ENCODE results near the gene CDHR1. TPM values are rescaled to one million over a fixed set of nuclear protein-coding genes. Genes with fewer than 3 reads are reported as not detected.
"Not testable (repeated sequence)": the region's sequence is repeated elsewhere in the genome, so short reads cannot be mapped to it uniquely, and the experiment has no call there.

Gene CDHR1
- total RNA-seq, 1 experiment from 2014 or later: 6.6 TPM

- no peak overlapping the region for H3K9ac ChIP-seq (ENCODE audit: extremely low read depth, insufficient read length, low read length)
- no peak overlapping the region for H3K56ac ChIP-seq (ENCODE audit: insufficient read length, low read depth, low read length)
- H2BK5ac ChIP-seq (ENCODE audit: insufficient read length, low read length): no peak overlapping the region
- no peaks in the 10 kb centered on the region for H3K79me2 ChIP-seq (ENCODE audit: insufficient read depth, low read length)
- H3K23ac ChIP-seq (ENCODE audit: insufficient read length, low read depth, low read length): no peak overlapping the region
- no peaks in the 10 kb centered on the region for H3K36me3 Mint-ChIP-seq (ENCODE audit: insufficient read depth in 1 of 3, low read depth in 3 of 3)
- H2BK12ac ChIP-seq (ENCODE audit: insufficient read length, low read depth, low read length): no peak overlapping the region
- no peak overlapping the region for H3K27ac Mint-ChIP-seq
- H2AFZ ChIP-seq (ENCODE audit: low read length): no peak overlapping the region
- no peaks in the 10 kb centered on the region for H3K9me3 ChIP-seq (ENCODE audit: control insufficient read depth, low read depth, low read length)
- no peaks in the 10 kb centered on the region for H3K27me3 ChIP-seq (ENCODE audit: insufficient read depth, low read length)
- H3K4me3 Mint-ChIP-seq: no peak overlapping the region; a peak in 1 of 5 replicates
- H3K23me2 ChIP-seq (ENCODE audit: insufficient read length, low read depth, low read length, poor library complexity, severe bottlenecking): no peaks in the 10 kb centered on the region
- H2BK15ac ChIP-seq (ENCODE audit: low read depth, low read length): no peak overlapping the region
- H2AK5ac ChIP-seq (ENCODE audit: insufficient read length, low read length): no peak overlapping the region
- no peak overlapping the region for H3K4ac ChIP-seq (ENCODE audit: low read depth, low read length)
- H4K5ac ChIP-seq (ENCODE audit: insufficient read length, low read depth, low read length): no peak overlapping the region
- no peaks in the 10 kb centered on the region for H4K20me1 ChIP-seq (ENCODE audit: control insufficient read depth, insufficient read depth, insufficient read length)
- DNase-seq: no peak
- no peak overlapping the region for H4K91ac ChIP-seq (ENCODE audit: insufficient read length, low read depth, low read length)
- H3K4me1 ChIP-seq (ENCODE audit: insufficient read depth, low read length): peaks cover 18% of the 10 kb centered on the region
- H3K79me1 ChIP-seq (ENCODE audit: insufficient read depth, low read depth, low read length, poor library complexity, severe bottlenecking): no peaks in the 10 kb centered on the region
- no peak overlapping the region for H3K27ac ChIP-seq (ENCODE audit: insufficient read length, low read depth, low read length)
- no peak overlapping the region for H3K18ac ChIP-seq (ENCODE audit: insufficient read length, low read depth, low read length)
- H3K27me3 Mint-ChIP-seq (ENCODE audit: low read depth): peaks cover 3% of the 10 kb centered on the region; the same call in 1 of the 2 replicates
- TF ChIP-seq CTCF (conservative IDR thresholded peaks at IDR 0.05): no peak
- H2BK20ac ChIP-seq (ENCODE audit: low read depth, low read length, poor library complexity, severe bottlenecking): no peak overlapping the region
- H3T11ph ChIP-seq (ENCODE audit: low read length): no peak overlapping the region
- H4K8ac ChIP-seq (replicated peaks; ENCODE audit: insufficient read length, low read depth, low read length): no peak overlapping the region
- H3K4me1 Mint-ChIP-seq: peaks cover 46 to 48% of the 10 kb centered on the region in 2 experiments
- no peak overlapping the region for H3K4me2 ChIP-seq (ENCODE audit: insufficient read depth, insufficient read length, low read length)
- H2BK120ac ChIP-seq (ENCODE audit: low read depth, low read length, poor library complexity, severe bottlenecking): no peak overlapping the region
- no peak overlapping the region for H3K14ac ChIP-seq (ENCODE audit: insufficient read depth, low read length)
- H3K9me3 Mint-ChIP-seq: peaks cover 1 to 4% of the 10 kb centered on the region in 2 experiments; a peak in 2 of 5 replicates
- no CpG with 5 or more reads among the region's 4 CpGs for WGBS (ENCODE audit: extremely low coverage, insufficient read length, low lambda C conversion rate)
Measured at GRCh38 chr10:84166620-84167288, 27.6 kb upstream of the CDHR1 start.

GRCh38 chr10:84167289-84167653 lies 27.1 kb upstream of the CDHR1 start:
- not testable (repeated sequence) for H3K4me3 Mint-ChIP-seq; H3K27me3 Mint-ChIP-seq (ENCODE audit: low read depth); H3K36me3 Mint-ChIP-seq (ENCODE audit: insufficient read depth in 1 of 3, low read depth in 3 of 3); H3K79me2 ChIP-seq (ENCODE audit: insufficient read depth, low read length); H4K8ac ChIP-seq (replicated peaks; ENCODE audit: insufficient read length, low read depth, low read length); H3K56ac ChIP-seq (ENCODE audit: insufficient read length, low read depth, low read length); H3K27ac Mint-ChIP-seq; H3K79me1 ChIP-seq (ENCODE audit: insufficient read depth, low read depth, low read length, poor library complexity, severe bottlenecking); H2BK5ac ChIP-seq (ENCODE audit: insufficient read length, low read length); H3K4me2 ChIP-seq (ENCODE audit: insufficient read depth, insufficient read length, low read length); H2BK120ac ChIP-seq (ENCODE audit: low read depth, low read length, poor library complexity, severe bottlenecking); H3K9me3 Mint-ChIP-seq; H3K23ac ChIP-seq (ENCODE audit: insufficient read length, low read depth, low read length); H3K9ac ChIP-seq (ENCODE audit: extremely low read depth, insufficient read length, low read length); H2AK5ac ChIP-seq (ENCODE audit: insufficient read length, low read length); H3K4ac ChIP-seq (ENCODE audit: low read depth, low read length); H2BK20ac ChIP-seq (ENCODE audit: low read depth, low read length, poor library complexity, severe bottlenecking); H3K18ac ChIP-seq (ENCODE audit: insufficient read length, low read depth, low read length); H3K14ac ChIP-seq (ENCODE audit: insufficient read depth, low read length); H3K9me3 ChIP-seq (ENCODE audit: control insufficient read depth, low read depth, low read length); H2AFZ ChIP-seq (ENCODE audit: low read length); H4K5ac ChIP-seq (ENCODE audit: insufficient read length, low read depth, low read length); H2BK12ac ChIP-seq (ENCODE audit: insufficient read length, low read depth, low read length); DNase-seq; H2BK15ac ChIP-seq (ENCODE audit: low read depth, low read length); H4K20me1 ChIP-seq (ENCODE audit: control insufficient read depth, insufficient read depth, insufficient read length); H3K27ac ChIP-seq (ENCODE audit: insufficient read length, low read depth, low read length); H3K27me3 ChIP-seq (ENCODE audit: insufficient read depth, low read length); H3T11ph ChIP-seq (ENCODE audit: low read length); H3K23me2 ChIP-seq (ENCODE audit: insufficient read length, low read depth, low read length, poor library complexity, severe bottlenecking); H4K91ac ChIP-seq (ENCODE audit: insufficient read length, low read depth, low read length)
- no CpG with 5 or more reads among the region's 2 CpGs for WGBS (ENCODE audit: extremely low coverage, insufficient read length, low lambda C conversion rate)
- H3K4me1 ChIP-seq (ENCODE audit: insufficient read depth, low read length): peaks cover 14% of the 10 kb centered on the region
- peaks cover 41 to 43% of the 10 kb centered on the region in 2 experiments for H3K4me1 Mint-ChIP-seq

Data from H9 (cell line).